Pancreas (tissue), 10 donors: ENCODE results near the gene RNF31. TPM values are rescaled to one million over a fixed set of nuclear protein-coding genes. Genes with fewer than 3 reads are reported as not detected.

Source experiments
- ATAC-seq, 4 donors: fragments of 200-7000 bp; cut with Tn5 transposase; one replicate each; pipeline versions ENCODE4 v1.8.0 to v1.9.1; 2020; ENCODE audit warnings: mild to moderate bottlenecking in 4 of 4, moderate library complexity in 4 of 4
- DNase-seq, 6 donors: peaks; one replicate each; pipeline ENCODE4 v3.0.0-alpha.2; 2020
- FAIRE-seq: peaks from 2 replicates; lab custom pipeline; 2012; peaks lifted over from hg19 to GRCh38; lab: Jason Lieb, UNC
- H3K27ac ChIP-seq, 4 donors: fragments of 200-600 bp; sonication (generic); 1 replicate in 3 of 4; 2 replicates in 1 of 4; pipeline versions ENCODE4 v1.5.0 to v1.8.0; 2020
- H3K27me3 ChIP-seq, 4 donors: fragments of 200-600 bp; one replicate each; pipeline ENCODE4 v1.8.0; 2021
- H3K36me3 ChIP-seq, 3 donors: fragments of 200-600 bp; sonication (generic) in 1 of 3; one replicate each; pipeline versions ENCODE4 v1.5.0 to v1.8.0; 2020 to 2021
- H3K4me1 ChIP-seq, 3 donors: fragments of 200-600 bp; one replicate each; pipeline ENCODE4 v1.8.0; 2021
- H3K4me3 ChIP-seq, 4 donors: fragments of 200-600 bp; sonication (generic) in 2 of 4; one replicate each; pipeline versions ENCODE4 v1.5.0 to v1.8.0; 2020 to 2021
- H3K9me3 ChIP-seq, 4 donors: fragments of 200-600 bp; one replicate each; pipeline ENCODE4 v1.8.0; 2021
- WGBS, 2 donors: extraction: QIAGEN DNeasy Blood & Tissue Kit; methylation state at CpG; one replicate each; pipeline ENCODE4 v1.1.7; 2013; 5-methylcytosine and 5-hydroxymethylcytosine counted together
- intact Hi-C, 3 donors: fragments of 100-400 bp; cut with DNase I; formaldehyde crosslinking; loops; one replicate each; pipeline versions ENCODE4 v1.11.1 to v1.14.2; 2022
- polyA plus RNA-seq, 2 donors: library from polyadenylated mRNA; stranded (reverse); fragments of 200-250 nt; gene quantifications; one replicate each; pipeline ENCODE4 v1.2.3, GENCODE V29; 2013
- total RNA-seq, 6 donors: library from RNA; stranded (reverse); fragmentation: NEBNext Ultra II Directional in 4 of 6; extraction: Animal tissue kit (Norgen Biotek cat#: 25700) in 4 of 6; gene quantifications; one replicate each; pipeline versions ENCODE4 v1.2.1 to v1.2.4, GENCODE V29; 2021 to 2023
- TF ChIP-seq, protein P1 (sequence below), 4 donors: fragments of 200-600 bp; sonication (generic) in 3 of 4; IDR thresholded peaks; one replicate each; pipeline versions ENCODE4 v1.5.0 to v1.8.0; 2021; ENCODE audit warnings: antibody characterized with exemption in 4 of 4
- donor health status: healthy with polysubstance abuse.
- donor health status: DM: no; HTN: no; CAD: no; lungs with moderate emphysema.
- donor health status: DM: no; HTN: no; CAD: no.
- donor health status: control.
- donor health status: control.
- donor health status: Bipolar disorder and iron deficiency.
- donor health status: DM: yes; HTN: yes; CAD: no.
- donor health status: DM: no; HTN: no; CAD: no.
- donor health status: DM: no; HTN: no; CAD: no.
- donor health status: DM: yes; HTN: yes; CAD: no.

RNF31 gene
- total and polyA plus RNA-seq, 8 donors: 25.8 to 169 (median 40.4) TPM

DNA sequence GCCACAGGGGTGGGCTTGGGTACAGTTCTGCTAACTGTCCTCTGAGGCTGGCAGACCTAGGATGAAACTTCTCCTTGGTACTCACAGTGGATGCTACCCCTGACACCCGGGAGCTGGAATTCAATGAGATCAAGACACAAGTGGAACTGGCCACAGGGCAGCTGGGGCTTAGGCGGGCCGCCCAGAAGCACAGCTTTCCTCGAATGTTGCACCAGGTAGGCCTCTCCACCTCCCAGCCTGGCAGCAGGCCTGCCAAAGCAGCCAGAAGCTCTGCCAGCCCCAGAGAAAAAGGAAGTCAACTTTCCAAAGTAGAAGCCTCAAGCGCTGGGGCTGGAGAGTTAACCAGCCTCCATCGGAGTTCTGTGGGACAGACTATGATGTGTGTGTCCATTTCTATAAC, 30.1 kb upstream of the RNF31 start:
- FAIRE-seq (no peak), DNase-seq (peak in 5 of 6 donors; percentile 49 to 82 (median 64)), ATAC-seq (no peak)
- TF ChIP-seq, protein P1, sequence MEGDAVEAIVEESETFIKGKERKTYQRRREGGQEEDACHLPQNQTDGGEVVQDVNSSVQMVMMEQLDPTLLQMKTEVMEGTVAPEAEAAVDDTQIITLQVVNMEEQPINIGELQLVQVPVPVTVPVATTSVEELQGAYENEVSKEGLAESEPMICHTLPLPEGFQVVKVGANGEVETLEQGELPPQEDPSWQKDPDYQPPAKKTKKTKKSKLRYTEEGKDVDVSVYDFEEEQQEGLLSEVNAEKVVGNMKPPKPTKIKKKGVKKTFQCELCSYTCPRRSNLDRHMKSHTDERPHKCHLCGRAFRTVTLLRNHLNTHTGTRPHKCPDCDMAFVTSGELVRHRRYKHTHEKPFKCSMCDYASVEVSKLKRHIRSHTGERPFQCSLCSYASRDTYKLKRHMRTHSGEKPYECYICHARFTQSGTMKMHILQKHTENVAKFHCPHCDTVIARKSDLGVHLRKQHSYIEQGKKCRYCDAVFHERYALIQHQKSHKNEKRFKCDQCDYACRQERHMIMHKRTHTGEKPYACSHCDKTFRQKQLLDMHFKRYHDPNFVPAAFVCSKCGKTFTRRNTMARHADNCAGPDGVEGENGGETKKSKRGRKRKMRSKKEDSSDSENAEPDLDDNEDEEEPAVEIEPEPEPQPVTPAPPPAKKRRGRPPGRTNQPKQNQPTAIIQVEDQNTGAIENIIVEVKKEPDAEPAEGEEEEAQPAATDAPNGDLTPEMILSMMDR (IDR thresholded peaks at IDR 0.05): no peak
- WGBS, 2 donors: 41 to 42% methylated on average over 6 of the region's 6 CpGs
- Histone ChIP-seq H3K9me3 (no peaks in the 10 kb centered on the region), H3K27me3 (no peaks in the 10 kb centered on the region), H3K4me3 (peak overlapping the region in 2 of 4 donors; percentile 52 to 61), H3K27ac (no peak overlapping the region), H3K4me1 (peaks cover 0 to 19% (median 0%) of the 10 kb centered on the region in 3 donors), H3K36me3 (peaks cover 4 to 48% (median 43%) of the 10 kb centered on the region in 3 donors)
- intact Hi-C loops: no loop called here

DNA sequence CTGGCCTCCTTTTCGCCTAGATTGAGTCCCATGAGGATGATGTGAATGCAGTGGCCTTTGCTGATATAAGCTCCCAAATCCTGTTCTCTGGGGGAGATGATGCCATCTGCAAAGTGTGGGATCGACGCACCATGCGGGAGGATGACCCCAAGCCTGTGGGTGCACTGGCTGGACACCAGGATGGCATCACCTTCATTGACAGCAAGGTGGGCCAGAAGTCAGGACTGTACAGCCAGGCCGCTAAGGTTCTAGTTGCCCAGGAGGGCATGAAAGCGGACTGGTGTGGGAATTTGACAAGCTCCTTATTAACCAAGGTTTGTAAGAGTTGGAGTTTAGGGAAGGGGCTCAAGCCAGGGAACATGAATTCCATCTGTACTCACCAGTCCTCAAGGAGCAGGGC, 27.6 kb upstream of the RNF31 start:
- TF ChIP-seq, protein P1 (IDR thresholded peaks at IDR 0.05): no peak
- ATAC-seq: no peak
- H3K27ac ChIP-seq: no peak overlapping the region
- no peak for DNase-seq
- H3K4me3 ChIP-seq: no peak overlapping the region
- no peaks in the 10 kb centered on the region for H3K9me3 ChIP-seq
- FAIRE-seq: no peak
- H3K27me3 ChIP-seq: no peaks in the 10 kb centered on the region
- H3K4me1 ChIP-seq: peaks cover 0 to 16% (median 0%) of the 10 kb centered on the region in 3 donors
- peaks cover 4 to 58% (median 57%) of the 10 kb centered on the region in 3 donors for H3K36me3 ChIP-seq
- 95 to 96% methylated on average over 6 of the region's 6 CpGs for WGBS, 2 donors
- intact Hi-C loops: no loop called here

DNA sequence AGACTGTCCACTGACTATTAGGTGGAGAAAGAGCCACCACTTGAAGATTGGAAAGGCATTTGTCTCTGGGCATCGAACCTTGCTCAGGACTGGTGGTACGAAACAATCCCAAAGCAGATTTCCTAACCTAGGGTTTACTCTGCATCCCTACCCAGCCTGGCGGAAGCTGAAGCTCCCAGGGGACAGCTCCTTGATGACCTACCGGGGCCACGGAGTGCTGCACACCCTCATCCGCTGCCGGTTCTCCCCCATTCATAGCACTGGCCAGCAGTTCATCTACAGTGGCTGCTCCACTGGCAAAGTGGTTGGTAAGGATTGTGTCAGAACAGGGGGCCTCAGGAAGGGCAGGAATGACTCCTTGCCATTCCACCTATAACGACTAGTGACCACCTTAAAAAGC, 26.1 kb upstream of the RNF31 start:
- Histone ChIP-seq H3K4me3 (no peak overlapping the region), H3K9me3 (no peaks in the 10 kb centered on the region), H3K27ac (no peak overlapping the region), H3K36me3 (peaks cover 4 to 58% (median 57%) of the 10 kb centered on the region in 3 donors), H3K4me1 (peaks cover 0 to 10% (median 0%) of the 10 kb centered on the region in 3 donors), H3K27me3 (no peaks in the 10 kb centered on the region)
- FAIRE-seq (no peak), DNase-seq (no peak), ATAC-seq (no peak)
- intact Hi-C loops: no loop called here
- TF ChIP-seq, protein P1 (IDR thresholded peaks at IDR 0.05): no peak
- WGBS, 2 donors: 93 to 97% methylated on average over 8 of the region's 8 CpGs

- no peak for ATAC-seq
- 95 to 97% methylated on average over 4 of the region's 4 CpGs for WGBS, 2 donors
These were observed 24.9 kb upstream of the RNF31 start for GRCh38 chr14:24122416-24122815.

DNA sequence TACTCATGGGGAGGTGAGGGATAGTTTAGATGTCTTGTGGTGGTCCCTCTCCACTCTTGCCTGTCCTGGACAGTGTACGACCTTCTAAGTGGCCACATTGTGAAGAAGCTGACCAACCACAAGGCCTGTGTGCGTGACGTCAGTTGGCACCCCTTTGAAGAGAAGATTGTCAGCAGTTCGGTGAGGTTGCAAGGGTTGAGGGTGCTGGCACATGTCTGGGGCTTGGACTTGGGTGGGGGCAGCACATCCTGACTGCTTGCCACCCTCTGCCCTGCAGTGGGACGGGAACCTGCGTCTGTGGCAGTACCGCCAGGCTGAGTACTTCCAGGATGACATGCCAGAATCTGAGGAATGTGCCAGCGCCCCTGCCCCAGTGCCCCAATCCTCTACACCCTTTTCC, 24.4 kb upstream of the RNF31 start:
- Histone ChIP-seq H3K4me3 (no peak overlapping the region), H3K36me3 (peaks cover 4 to 53% (median 50%) of the 10 kb centered on the region in 3 donors), H3K27me3 (no peaks in the 10 kb centered on the region), H3K27ac (no peak overlapping the region), H3K9me3 (no peaks in the 10 kb centered on the region), H3K4me1 (no peaks in the 10 kb centered on the region)
- FAIRE-seq: no peak
- TF ChIP-seq, protein P1 (IDR thresholded peaks at IDR 0.05): no peak
- ATAC-seq: no peak
- intact Hi-C loops: no loop called here
- DNase-seq: no peak
- WGBS, 2 donors: 93 to 97% methylated on average over 8 of the region's 8 CpGs

More at GRCh38 chr14:24122416-24122815, 24.9 kb upstream of the RNF31 start:
- Histone ChIP-seq H3K27me3 (no peaks in the 10 kb centered on the region), H3K4me1 (no peaks in the 10 kb centered on the region), H3K9me3 (no peaks in the 10 kb centered on the region), H3K27ac (no peak overlapping the region), H3K4me3 (no peak overlapping the region), H3K36me3 (peaks cover 4 to 57% (median 55%) of the 10 kb centered on the region in 3 donors)
- TF ChIP-seq, protein P1 (IDR thresholded peaks at IDR 0.05): no peak
- FAIRE-seq: no peak
- no peak for DNase-seq
- intact Hi-C loops: no loop called here
